Activated CD8-positive, alpha-beta memory T cell treated with anti-CD3 and anti-CD28 coated beads for 48 hours (primary cell): ENCODE measurements around the gene IL21R.

Source experiments
- DNase-seq, 3 experiments: peaks; one replicate each; pipeline ENCODE4 v3.0.0-alpha.2; 2020; ENCODE audit warnings: low read depth in 2 of 3, low spot score in 2 of 3

IL21R gene

GRCh38 chr16:27462846-27463682 lies 61.1 kb downstream of the IL21R start:
- DNase-seq, result no peak

GRCh38 chr16:27463741-27464591 lies 62.0 kb downstream of the IL21R start:
- DNase-seq, result peak in 1 of 3 experiments; percentile 54

- no peak for DNase-seq
Observed at GRCh38 chr16:27464626-27465482, 62.9 kb downstream of the IL21R start.

- no peak for DNase-seq
Observed at GRCh38 chr16:27465483-27465879, 63.5 kb downstream of the IL21R start.

- no peak for DNase-seq
Observed at GRCh38 chr16:27468941-27469531, 67.1 kb downstream of the IL21R start.

- DNase-seq, result no peak
Observed at GRCh38 chr16:27470567-27471431, 68.8 kb downstream of the IL21R start.

GRCh38 chr16:27471661-27472060 lies 69.7 kb downstream of the IL21R start:
- no peak for DNase-seq

- DNase-seq, result no peak
Observed at GRCh38 chr16:27472091-27473020, 70.4 kb downstream of the IL21R start.

GRCh38 chr16:27473101-27473900 lies 71.3 kb downstream of the IL21R start:
- no peak for DNase-seq

GRCh38 chr16:27474041-27474440 lies 72.1 kb downstream of the IL21R start:
- DNase-seq, result no peak

GRCh38 chr16:27474921-27475320 lies 72.9 kb downstream of the IL21R start:
- DNase-seq, result no peak

- DNase-seq, result no peak
Observed at GRCh38 chr16:27475561-27475960, 73.6 kb downstream of the IL21R start.

- DNase-seq, result no peak
Observed at GRCh38 chr16:27476240-27476639, 74.3 kb downstream of the IL21R start.

GRCh38 chr16:27480761-27481160 lies 78.8 kb downstream of the IL21R start:
- no peak for DNase-seq

GRCh38 chr16:27481282-27481934 lies 79.4 kb downstream of the IL21R start:
- DNase-seq, result no peak

- DNase-seq, result no peak
Observed at GRCh38 chr16:27482397-27483087, 80.6 kb downstream of the IL21R start.

GRCh38 chr16:27483088-27483437 lies 81.1 kb downstream of the IL21R start:
- no peak for DNase-seq
